WTC11 (cell line): Measurements from ENCODE around the gene PLAGL1. TPM values are rescaled to one million over a fixed set of nuclear protein-coding genes. Genes with fewer than 3 reads are reported as not detected.

Experiments used
- ATAC-seq: fragments of 200-7000 bp; cut with Tn5 transposase; 2 replicates; pipeline ENCODE4 v1.10.0; 2021; ENCODE audit warnings: mild to moderate bottlenecking, moderate library complexity
- CTCF ChIA-PET: fragments of 300-600 bp; sonication (Branson Sonifier 250); formaldehyde crosslinking; loops from one replicate; lab custom pipeline; 2021; ENCODE audit warnings: antibody characterized with exemption; lab: Charles Lee
- POLR2A ChIA-PET: fragments of 350-600 bp; sonication (Branson Sonifier 250); formaldehyde crosslinking; loops from one replicate; lab custom pipeline; 2021; ENCODE audit warnings: antibody characterized with exemption; lab: Charles Lee
- DNase-seq: peaks from one replicate; pipeline ENCODE4 v3.0.0; 2021; ENCODE audit warnings: low spot score
- H3K27ac Mint-ChIP-seq: 2 replicates; pipeline ENCODE4 v1.8.0; 2021; ENCODE audit warnings: mixed read lengths
- H3K27me3 Mint-ChIP-seq: 2 replicates; pipeline ENCODE4 v1.8.0; 2021; ENCODE audit warnings: low read depth, mild to moderate bottlenecking, moderate library complexity, mixed read lengths
- H3K36me3 Mint-ChIP-seq: 2 replicates; pipeline ENCODE4 v1.8.0; 2021; ENCODE audit warnings: mixed read lengths
- H3K4me1 Mint-ChIP-seq: 2 replicates; pipeline ENCODE4 v1.8.0; 2022; ENCODE audit warnings: mixed read lengths
- H3K4me3 Mint-ChIP-seq: 2 replicates; pipeline ENCODE4 v1.8.0; 2021; ENCODE audit warnings: mild to moderate bottlenecking, moderate library complexity, mixed read lengths
- H3K9me3 Mint-ChIP-seq: 2 replicates; pipeline ENCODE4 v1.8.0; 2021; ENCODE audit warnings: mixed read lengths
- ELF4 ChIP-seq: sonication (generic); formaldehyde crosslinking; IDR thresholded peaks from 2 replicates; pipeline ENCODE4 v1.8.1; 2022; ENCODE audit warnings: low read depth, mild to moderate bottlenecking, moderate library complexity, missing genetic modification reagents
- JAZF1 ChIP-seq: fragments of 250-450 bp; sonication (Bioruptor Pico); IDR thresholded peaks from 2 replicates; pipeline ENCODE4 v1.9.0; 2021; ENCODE audit warnings: moderate library complexity, mild to moderate bottlenecking, inconsistent platforms
- KAT7 ChIP-seq: sonication (generic); formaldehyde crosslinking; IDR thresholded peaks from 2 replicates; pipeline ENCODE4 v1.8.1; 2023; ENCODE audit warnings: missing genetic modification reagents, mild to moderate bottlenecking, borderline replicate concordance
- NR2C2 ChIP-seq: sonication (generic); formaldehyde crosslinking; IDR thresholded peaks from 2 replicates; pipeline ENCODE4 v1.8.0; 2022; ENCODE audit warnings: mild to moderate bottlenecking, missing genetic modification reagents
- RELA ChIP-seq: sonication (generic); formaldehyde crosslinking; IDR thresholded peaks from 2 replicates; pipeline ENCODE4 v1.8.1; 2022; ENCODE audit warnings: missing genetic modification reagents, mild to moderate bottlenecking, borderline replicate concordance
- ZNF232 ChIP-seq: sonication (generic); formaldehyde crosslinking; IDR thresholded peaks from 2 replicates; pipeline ENCODE4 v1.8.0; 2022; ENCODE audit warnings: mild to moderate bottlenecking, missing genetic modification reagents
- ZNF317 ChIP-seq: sonication (generic); formaldehyde crosslinking; IDR thresholded peaks from 2 replicates; pipeline ENCODE4 v1.8.1; 2023; ENCODE audit warnings: low read depth, mild to moderate bottlenecking, moderate library complexity, missing genetic modification reagents, borderline replicate concordance
- ZNF671 ChIP-seq: fragments of 250-450 bp; sonication (Bioruptor Pico); IDR thresholded peaks from 2 replicates; pipeline ENCODE4 v1.8.0; 2021; ENCODE audit warnings: mild to moderate bottlenecking
- total RNA-seq: library from RNA; stranded (reverse); gene quantifications from 3 replicates; pipeline ENCODE4 v1.2.3, GENCODE V29; 2021
- TF ChIP-seq, protein P1 (sequence below): fragments of 250-450 bp; sonication (Bioruptor Pico); IDR thresholded peaks from 2 replicates; pipeline ENCODE4 v1.9.0; 2021; ENCODE audit warnings: mild to moderate bottlenecking, borderline replicate concordance
- TF ChIP-seq, protein P2 (sequence below): fragments of 200-600 bp; IDR thresholded peaks from 2 replicates; pipeline ENCODE4 v1.8.0; 2022; ENCODE audit warnings: antibody characterized with exemption
- TF ChIP-seq, protein P3 (sequence below): fragments of 250-450 bp; sonication (Bioruptor Pico); IDR thresholded peaks from 2 replicates; pipeline ENCODE4 v1.9.0; 2021; ENCODE audit warnings: mild to moderate bottlenecking
- TF ChIP-seq, protein P4 (sequence below): sonication (generic); formaldehyde crosslinking; IDR thresholded peaks from 2 replicates; pipeline ENCODE4 v1.8.1; 2023; ENCODE audit warnings: mild to moderate bottlenecking, missing genetic modification reagents, borderline replicate concordance
- TF ChIP-seq, protein P5 (sequence below): sonication (generic); formaldehyde crosslinking; conservative IDR thresholded peaks from 2 replicates; pipeline ENCODE4 v1.8.1; 2023; ENCODE audit warnings: mild to moderate bottlenecking, low read depth, missing genetic modification reagents, moderate library complexity
- TF ChIP-seq, protein P6 (sequence below): sonication (generic); formaldehyde crosslinking; IDR thresholded peaks from 2 replicates; pipeline ENCODE4 v1.8.0; 2022; ENCODE audit warnings: missing genetic modification reagents

The PLAGL1 gene
- total RNA-seq, 1 experiment from 2014 or later: 1.6 TPM

DNA sequence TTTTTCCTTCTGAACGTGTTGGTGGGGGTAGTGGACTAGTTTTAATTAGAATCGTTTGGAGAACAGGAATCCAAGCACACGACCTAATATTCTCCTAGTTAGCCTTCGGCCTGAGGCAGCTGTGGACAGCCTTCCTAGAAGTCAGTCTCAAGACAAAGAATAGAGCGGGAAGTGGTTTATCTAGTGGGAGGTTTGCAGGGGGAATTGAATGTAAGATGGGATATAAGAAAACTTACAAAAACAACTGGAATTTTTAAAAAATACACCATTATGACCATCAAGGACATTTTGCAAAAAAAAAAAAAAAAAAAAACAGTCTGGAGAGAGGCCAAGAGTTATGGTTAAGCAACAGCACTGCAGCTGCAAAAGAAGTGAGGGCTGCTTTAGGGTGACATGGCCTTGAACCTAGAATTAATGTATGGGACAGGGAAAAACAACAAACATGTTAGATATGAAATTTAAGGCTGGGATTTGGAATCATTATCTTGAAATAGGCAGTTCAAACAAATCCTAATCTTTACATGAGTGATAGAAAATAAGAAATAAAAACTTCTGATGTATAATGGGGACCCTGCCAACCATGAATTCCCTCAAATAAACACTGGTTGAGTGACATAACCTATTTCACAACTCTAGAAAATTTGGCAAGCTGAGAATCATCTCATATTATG, 40.2 kb downstream of the PLAGL1 start (continued):
- TF ChIP-seq, protein P1, sequence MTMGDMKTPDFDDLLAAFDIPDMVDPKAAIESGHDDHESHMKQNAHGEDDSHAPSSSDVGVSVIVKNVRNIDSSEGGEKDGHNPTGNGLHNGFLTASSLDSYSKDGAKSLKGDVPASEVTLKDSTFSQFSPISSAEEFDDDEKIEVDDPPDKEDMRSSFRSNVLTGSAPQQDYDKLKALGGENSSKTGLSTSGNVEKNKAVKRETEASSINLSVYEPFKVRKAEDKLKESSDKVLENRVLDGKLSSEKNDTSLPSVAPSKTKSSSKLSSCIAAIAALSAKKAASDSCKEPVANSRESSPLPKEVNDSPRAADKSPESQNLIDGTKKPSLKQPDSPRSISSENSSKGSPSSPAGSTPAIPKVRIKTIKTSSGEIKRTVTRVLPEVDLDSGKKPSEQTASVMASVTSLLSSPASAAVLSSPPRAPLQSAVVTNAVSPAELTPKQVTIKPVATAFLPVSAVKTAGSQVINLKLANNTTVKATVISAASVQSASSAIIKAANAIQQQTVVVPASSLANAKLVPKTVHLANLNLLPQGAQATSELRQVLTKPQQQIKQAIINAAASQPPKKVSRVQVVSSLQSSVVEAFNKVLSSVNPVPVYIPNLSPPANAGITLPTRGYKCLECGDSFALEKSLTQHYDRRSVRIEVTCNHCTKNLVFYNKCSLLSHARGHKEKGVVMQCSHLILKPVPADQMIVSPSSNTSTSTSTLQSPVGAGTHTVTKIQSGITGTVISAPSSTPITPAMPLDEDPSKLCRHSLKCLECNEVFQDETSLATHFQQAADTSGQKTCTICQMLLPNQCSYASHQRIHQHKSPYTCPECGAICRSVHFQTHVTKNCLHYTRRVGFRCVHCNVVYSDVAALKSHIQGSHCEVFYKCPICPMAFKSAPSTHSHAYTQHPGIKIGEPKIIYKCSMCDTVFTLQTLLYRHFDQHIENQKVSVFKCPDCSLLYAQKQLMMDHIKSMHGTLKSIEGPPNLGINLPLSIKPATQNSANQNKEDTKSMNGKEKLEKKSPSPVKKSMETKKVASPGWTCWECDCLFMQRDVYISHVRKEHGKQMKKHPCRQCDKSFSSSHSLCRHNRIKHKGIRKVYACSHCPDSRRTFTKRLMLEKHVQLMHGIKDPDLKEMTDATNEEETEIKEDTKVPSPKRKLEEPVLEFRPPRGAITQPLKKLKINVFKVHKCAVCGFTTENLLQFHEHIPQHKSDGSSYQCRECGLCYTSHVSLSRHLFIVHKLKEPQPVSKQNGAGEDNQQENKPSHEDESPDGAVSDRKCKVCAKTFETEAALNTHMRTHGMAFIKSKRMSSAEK: no peak
- TF ChIP-seq NR2C2 (CRISPR knock-in tag): no peak

DNA sequence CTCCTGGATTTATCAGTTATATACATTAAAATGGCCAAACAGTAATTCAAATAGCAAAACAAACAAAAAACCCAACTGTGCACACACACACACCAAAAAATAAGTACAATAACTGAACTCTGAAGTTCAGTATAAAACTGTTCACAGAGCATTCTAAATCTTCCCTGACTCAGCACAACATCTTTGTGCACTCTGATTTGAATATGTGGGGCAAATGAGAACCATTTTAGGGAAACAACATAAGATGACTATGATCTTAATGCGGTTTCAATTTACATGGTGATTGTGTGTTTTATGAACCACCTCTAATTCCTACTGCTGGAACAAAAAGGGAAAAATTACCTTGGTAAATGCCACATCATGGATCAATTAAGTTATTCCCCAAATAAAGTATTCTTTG, 41.7 kb downstream of the PLAGL1 start:
- no peak for ATAC-seq
- Mint-ChIP-seq H3K27ac (no peak overlapping the region), H3K4me1 (peaks cover 65% of the 10 kb centered on the region), H3K36me3 (no peaks in the 10 kb centered on the region), H3K27me3 (no peaks in the 10 kb centered on the region), H3K4me3 (no peak overlapping the region), H3K9me3 (no peaks in the 10 kb centered on the region)
- CTCF ChIA-PET: interaction anchor here (1.3 kb wide), 2 partner anchors 25 to 26 kb away, joined by 3 to 7 read pairs; no protein-coding TSS in a partner anchor
- POLR2A ChIA-PET: no interaction called here
- DNase-seq: no peak
- no peak for TF ChIP-seq ELF4 (CRISPR knock-in tag)
- TF ChIP-seq, protein P2, sequence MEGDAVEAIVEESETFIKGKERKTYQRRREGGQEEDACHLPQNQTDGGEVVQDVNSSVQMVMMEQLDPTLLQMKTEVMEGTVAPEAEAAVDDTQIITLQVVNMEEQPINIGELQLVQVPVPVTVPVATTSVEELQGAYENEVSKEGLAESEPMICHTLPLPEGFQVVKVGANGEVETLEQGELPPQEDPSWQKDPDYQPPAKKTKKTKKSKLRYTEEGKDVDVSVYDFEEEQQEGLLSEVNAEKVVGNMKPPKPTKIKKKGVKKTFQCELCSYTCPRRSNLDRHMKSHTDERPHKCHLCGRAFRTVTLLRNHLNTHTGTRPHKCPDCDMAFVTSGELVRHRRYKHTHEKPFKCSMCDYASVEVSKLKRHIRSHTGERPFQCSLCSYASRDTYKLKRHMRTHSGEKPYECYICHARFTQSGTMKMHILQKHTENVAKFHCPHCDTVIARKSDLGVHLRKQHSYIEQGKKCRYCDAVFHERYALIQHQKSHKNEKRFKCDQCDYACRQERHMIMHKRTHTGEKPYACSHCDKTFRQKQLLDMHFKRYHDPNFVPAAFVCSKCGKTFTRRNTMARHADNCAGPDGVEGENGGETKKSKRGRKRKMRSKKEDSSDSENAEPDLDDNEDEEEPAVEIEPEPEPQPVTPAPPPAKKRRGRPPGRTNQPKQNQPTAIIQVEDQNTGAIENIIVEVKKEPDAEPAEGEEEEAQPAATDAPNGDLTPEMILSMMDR: no peak
- TF ChIP-seq, protein P3, sequence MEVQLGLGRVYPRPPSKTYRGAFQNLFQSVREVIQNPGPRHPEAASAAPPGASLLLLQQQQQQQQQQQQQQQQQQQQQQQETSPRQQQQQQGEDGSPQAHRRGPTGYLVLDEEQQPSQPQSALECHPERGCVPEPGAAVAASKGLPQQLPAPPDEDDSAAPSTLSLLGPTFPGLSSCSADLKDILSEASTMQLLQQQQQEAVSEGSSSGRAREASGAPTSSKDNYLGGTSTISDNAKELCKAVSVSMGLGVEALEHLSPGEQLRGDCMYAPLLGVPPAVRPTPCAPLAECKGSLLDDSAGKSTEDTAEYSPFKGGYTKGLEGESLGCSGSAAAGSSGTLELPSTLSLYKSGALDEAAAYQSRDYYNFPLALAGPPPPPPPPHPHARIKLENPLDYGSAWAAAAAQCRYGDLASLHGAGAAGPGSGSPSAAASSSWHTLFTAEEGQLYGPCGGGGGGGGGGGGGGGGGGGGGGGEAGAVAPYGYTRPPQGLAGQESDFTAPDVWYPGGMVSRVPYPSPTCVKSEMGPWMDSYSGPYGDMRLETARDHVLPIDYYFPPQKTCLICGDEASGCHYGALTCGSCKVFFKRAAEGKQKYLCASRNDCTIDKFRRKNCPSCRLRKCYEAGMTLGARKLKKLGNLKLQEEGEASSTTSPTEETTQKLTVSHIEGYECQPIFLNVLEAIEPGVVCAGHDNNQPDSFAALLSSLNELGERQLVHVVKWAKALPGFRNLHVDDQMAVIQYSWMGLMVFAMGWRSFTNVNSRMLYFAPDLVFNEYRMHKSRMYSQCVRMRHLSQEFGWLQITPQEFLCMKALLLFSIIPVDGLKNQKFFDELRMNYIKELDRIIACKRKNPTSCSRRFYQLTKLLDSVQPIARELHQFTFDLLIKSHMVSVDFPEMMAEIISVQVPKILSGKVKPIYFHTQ (CRISPR knock-in tag): no peak
- TF ChIP-seq KAT7 (CRISPR knock-in tag): no peak
- TF ChIP-seq JAZF1 (CRISPR knock-in tag): no peak
- TF ChIP-seq ZNF317 (CRISPR knock-in tag): no peak
- TF ChIP-seq ZNF232: no peak
- no peak for TF ChIP-seq ZNF671 (CRISPR knock-in tag)
- TF ChIP-seq, protein P4, sequence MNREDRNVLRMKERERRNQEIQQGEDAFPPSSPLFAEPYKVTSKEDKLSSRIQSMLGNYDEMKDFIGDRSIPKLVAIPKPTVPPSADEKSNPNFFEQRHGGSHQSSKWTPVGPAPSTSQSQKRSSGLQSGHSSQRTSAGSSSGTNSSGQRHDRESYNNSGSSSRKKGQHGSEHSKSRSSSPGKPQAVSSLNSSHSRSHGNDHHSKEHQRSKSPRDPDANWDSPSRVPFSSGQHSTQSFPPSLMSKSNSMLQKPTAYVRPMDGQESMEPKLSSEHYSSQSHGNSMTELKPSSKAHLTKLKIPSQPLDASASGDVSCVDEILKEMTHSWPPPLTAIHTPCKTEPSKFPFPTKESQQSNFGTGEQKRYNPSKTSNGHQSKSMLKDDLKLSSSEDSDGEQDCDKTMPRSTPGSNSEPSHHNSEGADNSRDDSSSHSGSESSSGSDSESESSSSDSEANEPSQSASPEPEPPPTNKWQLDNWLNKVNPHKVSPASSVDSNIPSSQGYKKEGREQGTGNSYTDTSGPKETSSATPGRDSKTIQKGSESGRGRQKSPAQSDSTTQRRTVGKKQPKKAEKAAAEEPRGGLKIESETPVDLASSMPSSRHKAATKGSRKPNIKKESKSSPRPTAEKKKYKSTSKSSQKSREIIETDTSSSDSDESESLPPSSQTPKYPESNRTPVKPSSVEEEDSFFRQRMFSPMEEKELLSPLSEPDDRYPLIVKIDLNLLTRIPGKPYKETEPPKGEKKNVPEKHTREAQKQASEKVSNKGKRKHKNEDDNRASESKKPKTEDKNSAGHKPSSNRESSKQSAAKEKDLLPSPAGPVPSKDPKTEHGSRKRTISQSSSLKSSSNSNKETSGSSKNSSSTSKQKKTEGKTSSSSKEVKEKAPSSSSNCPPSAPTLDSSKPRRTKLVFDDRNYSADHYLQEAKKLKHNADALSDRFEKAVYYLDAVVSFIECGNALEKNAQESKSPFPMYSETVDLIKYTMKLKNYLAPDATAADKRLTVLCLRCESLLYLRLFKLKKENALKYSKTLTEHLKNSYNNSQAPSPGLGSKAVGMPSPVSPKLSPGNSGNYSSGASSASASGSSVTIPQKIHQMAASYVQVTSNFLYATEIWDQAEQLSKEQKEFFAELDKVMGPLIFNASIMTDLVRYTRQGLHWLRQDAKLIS (CRISPR knock-in tag): no peak
- TF ChIP-seq, protein P5, sequence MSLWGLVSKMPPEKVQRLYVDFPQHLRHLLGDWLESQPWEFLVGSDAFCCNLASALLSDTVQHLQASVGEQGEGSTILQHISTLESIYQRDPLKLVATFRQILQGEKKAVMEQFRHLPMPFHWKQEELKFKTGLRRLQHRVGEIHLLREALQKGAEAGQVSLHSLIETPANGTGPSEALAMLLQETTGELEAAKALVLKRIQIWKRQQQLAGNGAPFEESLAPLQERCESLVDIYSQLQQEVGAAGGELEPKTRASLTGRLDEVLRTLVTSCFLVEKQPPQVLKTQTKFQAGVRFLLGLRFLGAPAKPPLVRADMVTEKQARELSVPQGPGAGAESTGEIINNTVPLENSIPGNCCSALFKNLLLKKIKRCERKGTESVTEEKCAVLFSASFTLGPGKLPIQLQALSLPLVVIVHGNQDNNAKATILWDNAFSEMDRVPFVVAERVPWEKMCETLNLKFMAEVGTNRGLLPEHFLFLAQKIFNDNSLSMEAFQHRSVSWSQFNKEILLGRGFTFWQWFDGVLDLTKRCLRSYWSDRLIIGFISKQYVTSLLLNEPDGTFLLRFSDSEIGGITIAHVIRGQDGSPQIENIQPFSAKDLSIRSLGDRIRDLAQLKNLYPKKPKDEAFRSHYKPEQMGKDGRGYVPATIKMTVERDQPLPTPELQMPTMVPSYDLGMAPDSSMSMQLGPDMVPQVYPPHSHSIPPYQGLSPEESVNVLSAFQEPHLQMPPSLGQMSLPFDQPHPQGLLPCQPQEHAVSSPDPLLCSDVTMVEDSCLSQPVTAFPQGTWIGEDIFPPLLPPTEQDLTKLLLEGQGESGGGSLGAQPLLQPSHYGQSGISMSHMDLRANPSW (CRISPR knock-in tag): no peak
- TF ChIP-seq, protein P6, sequence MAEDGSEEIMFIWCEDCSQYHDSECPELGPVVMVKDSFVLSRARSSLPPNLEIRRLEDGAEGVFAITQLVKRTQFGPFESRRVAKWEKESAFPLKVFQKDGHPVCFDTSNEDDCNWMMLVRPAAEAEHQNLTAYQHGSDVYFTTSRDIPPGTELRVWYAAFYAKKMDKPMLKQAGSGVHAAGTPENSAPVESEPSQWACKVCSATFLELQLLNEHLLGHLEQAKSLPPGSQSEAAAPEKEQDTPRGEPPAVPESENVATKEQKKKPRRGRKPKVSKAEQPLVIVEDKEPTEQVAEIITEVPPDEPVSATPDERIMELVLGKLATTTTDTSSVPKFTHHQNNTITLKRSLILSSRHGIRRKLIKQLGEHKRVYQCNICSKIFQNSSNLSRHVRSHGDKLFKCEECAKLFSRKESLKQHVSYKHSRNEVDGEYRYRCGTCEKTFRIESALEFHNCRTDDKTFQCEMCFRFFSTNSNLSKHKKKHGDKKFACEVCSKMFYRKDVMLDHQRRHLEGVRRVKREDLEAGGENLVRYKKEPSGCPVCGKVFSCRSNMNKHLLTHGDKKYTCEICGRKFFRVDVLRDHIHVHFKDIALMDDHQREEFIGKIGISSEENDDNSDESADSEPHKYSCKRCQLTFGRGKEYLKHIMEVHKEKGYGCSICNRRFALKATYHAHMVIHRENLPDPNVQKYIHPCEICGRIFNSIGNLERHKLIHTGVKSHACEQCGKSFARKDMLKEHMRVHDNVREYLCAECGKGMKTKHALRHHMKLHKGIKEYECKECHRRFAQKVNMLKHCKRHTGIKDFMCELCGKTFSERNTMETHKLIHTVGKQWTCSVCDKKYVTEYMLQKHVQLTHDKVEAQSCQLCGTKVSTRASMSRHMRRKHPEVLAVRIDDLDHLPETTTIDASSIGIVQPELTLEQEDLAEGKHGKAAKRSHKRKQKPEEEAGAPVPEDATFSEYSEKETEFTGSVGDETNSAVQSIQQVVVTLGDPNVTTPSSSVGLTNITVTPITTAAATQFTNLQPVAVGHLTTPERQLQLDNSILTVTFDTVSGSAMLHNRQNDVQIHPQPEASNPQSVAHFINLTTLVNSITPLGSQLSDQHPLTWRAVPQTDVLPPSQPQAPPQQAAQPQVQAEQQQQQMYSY (CRISPR knock-in tag): no peak
- TF ChIP-seq RELA: no peak
